PC-9 (cell line): Measurements from ENCODE around the gene CCR9.

Source experiments
- CTCF ChIP-seq: fragments of 200-600 bp; sonication (generic); conservative IDR thresholded peaks from 2 replicates; pipeline ENCODE4 v1.6.1; 2017; ENCODE audit warnings: mixed run types, antibody characterized with exemption, mild to moderate bottlenecking, moderate library complexity
- EZH2 ChIP-seq: fragments of 200-600 bp; sonication (generic); IDR thresholded peaks from 2 replicates; pipeline ENCODE4 v1.8.0; 2017; ENCODE audit warnings: antibody characterized with exemption, low read depth

- TF ChIP-seq CTCF (no peak), EZH2 (no peak)
Measured at GRCh38 chr3:45946307-45946706, 60.0 kb downstream of the CCR9 start.
